IgD-negative memory B cell (primary cell): ENCODE results near the gene CGGBP1. TPM values are rescaled to one million over a fixed set of nuclear protein-coding genes. Genes with fewer than 3 reads are reported as not detected.

Experiments used
- H3K27ac Mint-ChIP-seq, 3 donors: one replicate each; pipeline ENCODE4 v1.8.0; 2020 to 2022; ENCODE audit warnings: mild to moderate bottlenecking in 3 of 3, mixed read lengths in 3 of 3, moderate library complexity in 1 of 3
- H3K27me3 Mint-ChIP-seq: one replicate; pipeline ENCODE4 v1.8.0; 2021; ENCODE audit warnings: mixed read lengths
- H3K36me3 Mint-ChIP-seq: one replicate; pipeline ENCODE4 v1.8.0; 2020; ENCODE audit warnings: mild to moderate bottlenecking, mixed read lengths
- H3K4me1 Mint-ChIP-seq, 3 donors: one replicate each; pipeline ENCODE4 v1.8.0; 2020 to 2022; ENCODE audit warnings: mixed read lengths in 3 of 3, mild to moderate bottlenecking in 1 of 3
- H3K4me3 Mint-ChIP-seq, 4 donors: one replicate each; pipeline ENCODE4 v1.8.0; 2020 to 2022; ENCODE audit warnings: mild to moderate bottlenecking in 4 of 4, mixed read lengths in 4 of 4, moderate library complexity in 3 of 4
- H3K9me3 Mint-ChIP-seq, 3 donors: one replicate each; pipeline ENCODE4 v1.8.0; 2020 to 2021; ENCODE audit warnings: mixed read lengths in 3 of 3, mild to moderate bottlenecking in 1 of 3
- polyA plus RNA-seq: library from polyadenylated mRNA; unstranded; fragments of 300-500 nt; fragmentation: Illumina TruSeq; gene quantifications from one replicate; pipeline ENCODE4 v1.2.3, GENCODE V29; 2021

CGGBP1 gene, protein sequence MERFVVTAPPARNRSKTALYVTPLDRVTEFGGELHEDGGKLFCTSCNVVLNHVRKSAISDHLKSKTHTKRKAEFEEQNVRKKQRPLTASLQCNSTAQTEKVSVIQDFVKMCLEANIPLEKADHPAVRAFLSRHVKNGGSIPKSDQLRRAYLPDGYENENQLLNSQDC
- 79.9 TPM for polyA plus RNA-seq

DNA sequence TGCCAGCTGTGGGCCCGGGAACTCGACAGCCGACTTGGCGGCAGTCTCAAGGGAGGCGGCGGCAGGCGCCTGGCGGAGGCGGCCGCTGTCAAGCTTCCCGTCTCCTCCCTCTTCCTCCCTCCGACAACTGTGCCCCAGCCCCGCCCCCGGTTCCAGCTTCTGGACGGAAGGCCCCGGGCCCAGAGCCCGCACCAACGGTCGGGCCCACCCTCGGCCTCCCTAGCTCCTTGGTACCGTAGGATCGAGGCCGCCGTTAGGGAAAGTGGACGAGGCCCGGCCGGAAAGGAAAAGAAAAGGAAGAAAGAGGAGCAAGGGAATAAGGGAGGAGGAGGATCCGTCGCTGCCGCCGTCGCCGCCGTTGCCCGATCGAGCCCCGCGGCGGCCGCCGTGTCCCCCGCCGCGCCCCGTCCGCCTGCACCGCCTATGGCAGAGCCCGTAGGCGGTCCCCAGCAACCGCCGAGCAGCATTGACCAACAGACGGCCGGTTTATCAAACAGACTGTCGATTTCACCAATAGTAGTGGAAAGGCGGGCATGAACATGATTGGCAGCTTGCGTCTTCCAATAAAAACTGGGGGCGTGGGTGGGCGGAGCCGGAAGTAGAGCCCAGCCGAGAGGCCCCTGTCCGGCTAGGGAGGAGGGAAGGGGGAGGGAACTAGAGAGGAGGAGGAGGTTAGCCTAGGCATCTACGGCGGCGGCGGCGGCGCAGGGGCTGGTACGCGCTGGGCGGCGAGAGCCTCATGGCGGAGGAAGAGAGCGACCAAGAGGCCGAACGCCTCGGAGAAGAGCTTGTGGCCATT lies at the start of gene CGGBP1, which contains the start of gene ZNF654:
Gene CGGBP1, minus strand, starts transcription at position 425 of the 799 bp plus-strand sequence. CDS start 3,029 bp downstream, outside the sequence.
Gene ZNF654, plus strand, starts transcription at position 675 of the 799 bp plus-strand sequence. Its CDS starts 65 bp downstream, at position 740.
- Mint-ChIP-seq H3K9me3 (no peaks in the 10 kb centered on the region), H3K36me3 (peaks cover 5% of the 10 kb centered on the region), H3K27ac (peak within 1 kb of the TSS; percentile 78 to 99 (median 97)), H3K4me1 (peaks cover 23 to 43% (median 25%) of the 10 kb centered on the region in 3 donors), H3K27me3 (no peaks in the 10 kb centered on the region), H3K4me3 (peak within 1 kb of the TSS; percentile 91 to 99 (median 96))

DNA sequence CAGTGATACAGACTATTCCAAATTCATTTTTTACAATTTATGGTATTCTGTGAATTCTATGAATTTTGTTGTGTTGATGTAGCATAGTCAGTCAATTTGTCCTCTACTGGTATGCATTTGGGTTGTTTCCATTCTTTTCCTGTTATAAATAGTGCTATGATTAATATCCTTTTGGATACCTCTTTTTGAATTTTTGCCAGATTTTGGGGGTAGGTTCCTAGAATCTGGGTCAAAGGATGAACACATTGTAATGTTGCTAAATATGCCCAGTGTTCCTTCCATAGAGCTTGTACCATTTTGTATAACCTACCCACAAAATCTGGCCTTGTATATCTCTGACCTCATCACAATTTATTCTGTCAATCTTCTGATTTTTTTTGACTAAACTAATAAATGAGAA lies 46.5 kb upstream of the CGGBP1 start:
- Mint-ChIP-seq H3K4me3 (no peak overlapping the region), H3K4me1 (peaks cover 3 to 16% (median 5%) of the 10 kb centered on the region in 3 donors), H3K9me3 (no peaks in the 10 kb centered on the region), H3K36me3 (peaks cover 9% of the 10 kb centered on the region), H3K27ac (peak overlapping the region in 1 of 3 donors; percentile 27), H3K27me3 (no peaks in the 10 kb centered on the region)

DNA sequence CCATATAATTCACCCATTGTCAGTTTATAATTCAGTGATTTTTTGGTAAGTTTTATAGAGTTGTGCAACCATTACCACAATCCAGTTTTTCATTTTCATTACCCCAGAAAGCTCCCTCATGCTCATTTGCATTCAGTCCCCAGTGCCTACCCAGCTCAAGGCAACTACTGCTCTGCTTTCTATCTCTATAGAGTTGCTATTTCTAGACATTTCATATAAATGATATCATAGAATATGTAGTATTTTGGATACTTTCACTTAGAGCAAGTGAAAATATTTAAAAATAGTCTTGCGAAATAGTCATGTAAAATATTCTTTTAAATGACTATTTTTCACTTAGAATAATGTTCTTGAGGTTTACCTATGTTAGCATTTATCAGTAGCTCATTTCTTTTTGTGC lies 42.3 kb upstream of the CGGBP1 start:
- Mint-ChIP-seq H3K4me3 (no peak overlapping the region), H3K4me1 (peaks cover 3 to 11% (median 4%) of the 10 kb centered on the region in 3 donors), H3K27ac (peak overlapping the region in 1 of 3 donors; percentile 7), H3K9me3 (peaks cover 0 to 2% (median 0%) of the 10 kb centered on the region in 3 donors), H3K36me3 (peaks cover 15% of the 10 kb centered on the region), H3K27me3 (no peaks in the 10 kb centered on the region)

- no peak overlapping the region for H3K27ac Mint-ChIP-seq
- peaks cover 0 to 6% (median 2%) of the 10 kb centered on the region in 3 donors for H3K9me3 Mint-ChIP-seq
- peaks cover 0 to 2% (median 1%) of the 10 kb centered on the region in 3 donors for H3K4me1 Mint-ChIP-seq
- H3K36me3 Mint-ChIP-seq, result peaks cover 24% of the 10 kb centered on the region
- no peaks in the 10 kb centered on the region for H3K27me3 Mint-ChIP-seq
- H3K4me3 Mint-ChIP-seq, result no peak overlapping the region
Observed at GRCh38 chr3:88093266-88093665, 34.5 kb upstream of the CGGBP1 start.

DNA sequence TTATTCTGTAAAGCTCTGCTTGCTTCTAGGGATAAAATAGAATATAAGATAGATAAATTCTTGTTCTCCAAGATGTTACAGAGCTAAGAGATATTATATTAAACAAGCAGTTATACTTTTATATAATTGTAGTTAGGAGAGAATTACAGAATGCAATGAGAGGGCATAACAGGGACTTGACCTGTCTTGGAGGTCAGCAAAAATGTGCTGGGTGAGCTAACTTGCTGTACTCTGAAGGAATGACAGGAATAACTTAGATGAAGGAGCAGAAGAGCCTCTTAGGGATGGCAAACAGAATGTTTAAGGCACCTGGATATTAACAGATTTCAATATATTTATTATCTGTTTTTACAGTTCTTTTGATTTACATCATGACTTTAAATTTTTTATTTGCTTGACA lies 33.5 kb upstream of the CGGBP1 start:
- Mint-ChIP-seq H3K27ac (no peak overlapping the region), H3K36me3 (peaks cover 22% of the 10 kb centered on the region), H3K4me1 (peaks cover 0 to 2% (median 1%) of the 10 kb centered on the region in 3 donors), H3K9me3 (peaks cover 0 to 6% (median 2%) of the 10 kb centered on the region in 3 donors), H3K27me3 (no peaks in the 10 kb centered on the region), H3K4me3 (no peak overlapping the region)

GRCh38 chr3:88090681-88091080 lies 31.9 kb upstream of the CGGBP1 start:
- Mint-ChIP-seq H3K4me3 (peak overlapping the region in 1 of 4 donors; percentile 41), H3K36me3 (peaks cover 19% of the 10 kb centered on the region), H3K27ac (no peak overlapping the region), H3K9me3 (peaks cover 0 to 6% (median 0%) of the 10 kb centered on the region in 3 donors), H3K27me3 (no peaks in the 10 kb centered on the region), H3K4me1 (peaks cover 0 to 2% (median 1%) of the 10 kb centered on the region in 3 donors)

DNA sequence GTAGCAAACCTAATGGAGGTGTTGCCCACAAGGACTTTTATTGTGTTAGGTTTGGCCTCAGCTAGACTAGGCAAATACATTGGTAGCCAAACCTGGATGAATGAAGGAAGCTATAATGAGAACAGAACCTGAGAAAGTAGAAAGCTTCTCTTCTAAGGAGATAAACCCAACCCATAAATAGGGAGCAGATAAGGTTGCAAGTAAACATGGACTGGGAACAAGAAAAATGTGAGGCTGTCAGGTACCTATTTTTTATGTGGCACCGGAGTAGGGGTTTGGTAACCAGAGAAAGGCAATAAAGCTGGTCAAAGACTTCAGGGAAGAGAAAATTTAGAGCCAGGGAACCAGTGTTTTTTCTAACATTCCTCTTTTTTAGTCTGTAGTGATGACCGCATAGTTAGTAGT lies 25.3 kb upstream of the CGGBP1 start:
- Mint-ChIP-seq H3K27ac (no peak overlapping the region), H3K9me3 (no peaks in the 10 kb centered on the region), H3K4me1 (peaks cover 9 to 20% (median 14%) of the 10 kb centered on the region in 3 donors)

DNA sequence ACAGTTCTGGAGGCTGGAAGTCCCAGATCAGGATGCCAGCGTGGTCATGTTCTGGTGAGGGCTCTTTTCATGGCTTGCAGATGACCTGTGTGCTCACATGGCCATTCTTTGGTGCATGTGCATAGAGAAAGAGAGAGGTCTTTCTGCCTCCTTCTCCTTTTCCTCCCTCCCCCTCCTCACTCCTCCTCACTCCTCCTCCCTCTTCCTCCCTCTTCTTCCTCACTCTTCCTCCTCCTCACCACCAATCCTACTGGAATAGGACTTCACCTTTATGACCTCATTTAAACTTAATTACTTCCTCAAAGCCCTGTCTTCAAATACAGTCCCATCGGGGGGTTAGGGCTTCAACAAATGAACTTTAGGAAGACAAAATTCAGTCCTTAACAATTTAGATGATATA lies 24.0 kb upstream of the CGGBP1 start:
- H3K4me1 Mint-ChIP-seq, result peaks cover 13 to 26% (median 16%) of the 10 kb centered on the region in 3 donors
- H3K27ac Mint-ChIP-seq, result no peak overlapping the region
- H3K27me3 Mint-ChIP-seq, result no peaks in the 10 kb centered on the region
- H3K9me3 Mint-ChIP-seq, result no peaks in the 10 kb centered on the region
- peaks cover 4% of the 10 kb centered on the region for H3K36me3 Mint-ChIP-seq
- H3K4me3 Mint-ChIP-seq, result no peak overlapping the region

More for the DNA sequence above, 25.3 kb upstream of the CGGBP1 start:
- H3K4me3 Mint-ChIP-seq, result no peak overlapping the region
- no peaks in the 10 kb centered on the region for H3K27me3 Mint-ChIP-seq
- H3K36me3 Mint-ChIP-seq, result peaks cover 7% of the 10 kb centered on the region

DNA sequence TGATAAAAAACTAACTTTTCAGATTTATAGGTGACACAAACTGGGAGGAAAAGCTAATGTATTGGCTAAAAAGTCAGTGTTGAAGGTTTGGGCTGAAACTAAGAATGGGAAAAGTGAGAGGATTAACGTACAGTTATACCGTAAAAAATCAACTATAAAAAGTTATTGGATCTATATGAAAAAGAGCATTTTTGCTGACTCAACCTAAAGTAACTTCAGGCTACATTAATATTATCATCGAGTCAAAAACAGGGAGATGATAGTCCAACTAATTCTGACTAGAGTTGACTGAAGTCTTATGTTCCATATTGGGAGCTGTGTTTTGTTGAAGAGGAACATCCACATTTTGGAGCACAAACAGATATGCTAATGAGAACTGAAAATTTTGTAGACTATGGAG lies 20.1 kb upstream of the CGGBP1 start:
- Mint-ChIP-seq H3K27ac (no peak overlapping the region), H3K4me3 (no peak overlapping the region), H3K27me3 (no peaks in the 10 kb centered on the region), H3K36me3 (peaks cover 4% of the 10 kb centered on the region), H3K9me3 (no peaks in the 10 kb centered on the region), H3K4me1 (peaks cover 28 to 40% (median 35%) of the 10 kb centered on the region in 3 donors)

DNA sequence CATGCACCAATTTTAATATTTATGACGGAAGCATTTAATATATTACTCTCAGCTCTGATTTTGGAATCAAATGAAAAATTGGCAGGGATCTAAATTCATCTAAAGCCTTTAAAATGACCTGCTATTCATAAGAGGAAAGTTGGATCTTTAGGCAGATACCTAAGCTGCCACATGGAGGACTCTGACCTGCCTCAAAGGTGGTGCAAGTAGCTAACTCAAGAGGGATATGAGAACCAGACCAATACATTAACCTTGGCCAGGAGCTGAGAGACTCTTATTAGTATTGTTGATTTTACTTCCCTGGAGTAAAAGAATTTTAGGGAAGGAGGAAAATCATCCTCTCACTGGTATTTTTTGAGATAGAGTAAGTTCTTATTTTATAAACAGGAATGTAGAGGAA lies 17.9 kb upstream of the CGGBP1 start:
- Mint-ChIP-seq H3K9me3 (peaks cover 0 to 6% (median 6%) of the 10 kb centered on the region in 3 donors), H3K4me3 (peak overlapping the region in 1 of 4 donors; percentile 24)

GRCh38 chr3:88075497-88075896 lies 16.7 kb upstream of the CGGBP1 start:
- peaks cover 10% of the 10 kb centered on the region for H3K36me3 Mint-ChIP-seq
- no peak overlapping the region for H3K27ac Mint-ChIP-seq
- H3K9me3 Mint-ChIP-seq, result peaks cover 0 to 9% (median 6%) of the 10 kb centered on the region in 3 donors
- H3K27me3 Mint-ChIP-seq, result no peaks in the 10 kb centered on the region
- peaks cover 29 to 37% (median 31%) of the 10 kb centered on the region in 3 donors for H3K4me1 Mint-ChIP-seq
- H3K4me3 Mint-ChIP-seq, result no peak overlapping the region

More for the DNA sequence above, 17.9 kb upstream of the CGGBP1 start:
- Mint-ChIP-seq H3K27ac (peak overlapping the region in 1 of 3 donors; percentile 47), H3K4me1 (peaks cover 33 to 44% (median 35%) of the 10 kb centered on the region in 3 donors), H3K27me3 (no peaks in the 10 kb centered on the region), H3K36me3 (peaks cover 9% of the 10 kb centered on the region)

- Mint-ChIP-seq H3K27ac (peak overlapping the region in 1 of 3 donors; percentile 14), H3K4me1 (peaks cover 28 to 37% (median 32%) of the 10 kb centered on the region in 3 donors), H3K36me3 (peaks cover 10% of the 10 kb centered on the region), H3K9me3 (peaks cover 0 to 9% (median 6%) of the 10 kb centered on the region in 3 donors), H3K4me3 (no peak overlapping the region), H3K27me3 (no peaks in the 10 kb centered on the region)
Observed at GRCh38 chr3:88075072-88075471, 16.3 kb upstream of the CGGBP1 start.

- Mint-ChIP-seq H3K27ac (no peak overlapping the region), H3K4me3 (peak overlapping the region in 3 of 4 donors; percentile 28 to 69 (median 59))
Observed at GRCh38 chr3:88061746-88062145, 2.9 kb upstream of the CGGBP1 start.

DNA sequence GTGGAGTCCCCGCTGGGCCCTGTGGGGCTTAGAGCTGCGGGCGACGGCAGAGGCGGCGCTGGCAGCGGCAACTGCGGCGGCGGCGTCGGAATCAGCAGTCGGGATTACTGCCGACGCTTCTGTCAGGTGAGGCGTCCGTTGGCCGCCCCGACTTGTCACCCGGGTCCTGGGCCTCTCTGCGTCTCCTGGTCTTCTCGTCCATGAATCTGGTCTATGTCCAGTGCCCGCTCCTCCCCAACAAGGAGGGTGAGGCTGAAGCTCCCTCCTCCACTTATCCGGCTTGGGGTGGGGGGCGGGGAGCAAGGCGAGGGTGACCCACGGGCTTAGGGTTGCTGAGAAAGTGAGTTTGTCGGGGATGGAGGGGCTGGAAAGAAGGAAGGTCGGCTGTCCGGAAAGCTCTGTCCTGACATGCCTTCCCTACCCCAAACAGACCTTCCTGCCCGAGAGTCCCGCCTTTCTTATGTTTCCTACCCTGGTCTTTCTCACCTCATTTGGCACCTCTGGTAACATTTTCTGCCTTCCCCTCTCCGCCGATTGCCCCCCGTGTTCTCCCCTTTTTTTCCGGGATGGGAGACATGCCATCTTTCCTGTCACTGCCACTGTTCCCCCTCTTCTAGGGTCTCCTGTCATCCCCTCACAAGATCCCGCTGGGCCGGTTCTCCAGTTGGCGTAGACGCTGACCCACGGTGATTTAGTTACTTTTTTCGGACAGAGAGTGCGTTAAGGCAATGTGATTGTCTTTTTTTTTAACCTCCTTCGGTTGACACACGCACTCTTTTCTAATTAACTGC lies 770 bp upstream of the CGGBP1 start:
- Mint-ChIP-seq H3K9me3 (no peaks in the 10 kb centered on the region), H3K4me3 (peak overlapping the region; percentile 91 to 99 (median 96)), H3K4me1 (peaks cover 29 to 49% (median 29%) of the 10 kb centered on the region in 3 donors), H3K27me3 (no peaks in the 10 kb centered on the region), H3K36me3 (peaks cover 6% of the 10 kb centered on the region), H3K27ac (peak overlapping the region; percentile 78 to 99 (median 97))

More at GRCh38 chr3:88061746-88062145, 2.9 kb upstream of the CGGBP1 start:
- Mint-ChIP-seq H3K4me1 (peaks cover 26 to 38% (median 27%) of the 10 kb centered on the region in 3 donors), H3K36me3 (peaks cover 2% of the 10 kb centered on the region), H3K9me3 (no peaks in the 10 kb centered on the region), H3K27me3 (no peaks in the 10 kb centered on the region)
